PC-9 (cell line): ENCODE results near the gene NDRG2.

Experiments
- EZH2 ChIP-seq: fragments of 200-600 bp; sonication (generic); IDR thresholded peaks from 2 replicates; pipeline ENCODE4 v1.8.0; 2017; ENCODE audit warnings: antibody characterized with exemption, low read depth
- TF ChIP-seq, protein P1 (sequence below): fragments of 200-600 bp; sonication (generic); conservative IDR thresholded peaks from 2 replicates; pipeline ENCODE4 v1.6.1; 2017; ENCODE audit warnings: mixed run types, antibody characterized with exemption, mild to moderate bottlenecking, moderate library complexity

DNA sequence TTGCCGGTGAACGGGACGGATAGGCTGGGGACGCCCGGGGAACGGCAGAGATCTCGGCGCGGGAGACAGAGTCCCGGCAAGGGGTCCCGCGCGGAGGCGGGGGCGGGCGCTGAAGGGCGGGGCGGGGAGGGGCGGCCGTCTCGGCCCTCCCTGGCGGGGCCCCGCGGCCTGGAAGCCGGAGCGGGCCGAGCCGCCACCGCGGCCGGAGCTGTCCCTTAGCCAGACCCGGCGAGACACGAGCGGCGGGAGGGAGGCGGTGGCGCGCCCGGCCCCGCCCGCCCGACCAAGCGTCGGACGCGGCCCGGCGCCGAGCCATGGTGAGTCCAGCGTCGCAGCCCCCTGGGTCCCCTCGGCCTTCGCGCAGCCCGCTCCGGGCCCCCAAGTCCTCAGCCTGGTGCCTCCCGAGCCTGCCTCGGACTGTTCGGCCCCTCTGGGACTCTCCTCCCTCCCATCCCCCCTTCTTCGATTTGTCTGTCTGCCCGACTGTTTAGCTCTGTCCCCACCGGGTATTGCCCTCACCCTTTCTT, 45.3 kb upstream of the NDRG2 start, which contains the start of gene ARHGEF40:
- TF ChIP-seq, protein P1, sequence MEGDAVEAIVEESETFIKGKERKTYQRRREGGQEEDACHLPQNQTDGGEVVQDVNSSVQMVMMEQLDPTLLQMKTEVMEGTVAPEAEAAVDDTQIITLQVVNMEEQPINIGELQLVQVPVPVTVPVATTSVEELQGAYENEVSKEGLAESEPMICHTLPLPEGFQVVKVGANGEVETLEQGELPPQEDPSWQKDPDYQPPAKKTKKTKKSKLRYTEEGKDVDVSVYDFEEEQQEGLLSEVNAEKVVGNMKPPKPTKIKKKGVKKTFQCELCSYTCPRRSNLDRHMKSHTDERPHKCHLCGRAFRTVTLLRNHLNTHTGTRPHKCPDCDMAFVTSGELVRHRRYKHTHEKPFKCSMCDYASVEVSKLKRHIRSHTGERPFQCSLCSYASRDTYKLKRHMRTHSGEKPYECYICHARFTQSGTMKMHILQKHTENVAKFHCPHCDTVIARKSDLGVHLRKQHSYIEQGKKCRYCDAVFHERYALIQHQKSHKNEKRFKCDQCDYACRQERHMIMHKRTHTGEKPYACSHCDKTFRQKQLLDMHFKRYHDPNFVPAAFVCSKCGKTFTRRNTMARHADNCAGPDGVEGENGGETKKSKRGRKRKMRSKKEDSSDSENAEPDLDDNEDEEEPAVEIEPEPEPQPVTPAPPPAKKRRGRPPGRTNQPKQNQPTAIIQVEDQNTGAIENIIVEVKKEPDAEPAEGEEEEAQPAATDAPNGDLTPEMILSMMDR: no peak
- TF ChIP-seq EZH2: no peak
